NCI-H1694 (cell line): ENCODE results near the gene ABCA7.

Experiments
- DNase-seq: peaks from one replicate; lab custom pipeline; 2025; lab: John Stamatoyannopoulos, UW

Gene ABCA7

DNA sequence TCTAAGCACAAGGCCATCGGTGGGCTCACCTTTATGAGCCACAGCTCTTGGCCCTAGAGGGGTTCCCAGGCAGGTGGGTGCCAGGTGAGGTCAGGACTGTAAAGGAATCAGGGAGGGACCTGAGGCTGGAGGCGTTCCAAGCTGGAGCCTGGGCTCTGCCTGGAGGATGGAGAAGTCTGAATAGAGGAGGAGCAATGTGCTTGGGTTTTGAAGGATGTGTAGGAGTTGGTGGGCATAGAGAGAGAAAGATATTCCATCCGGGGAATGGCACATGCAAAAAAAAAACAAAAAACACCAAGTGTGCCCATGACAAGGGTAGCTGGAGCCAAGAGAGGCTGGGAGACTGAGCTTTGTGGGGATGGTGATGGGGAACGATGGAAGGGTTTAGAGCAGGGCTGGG lies 37.3 kb upstream of the ABCA7 start:
- no peak for DNase-seq

DNA sequence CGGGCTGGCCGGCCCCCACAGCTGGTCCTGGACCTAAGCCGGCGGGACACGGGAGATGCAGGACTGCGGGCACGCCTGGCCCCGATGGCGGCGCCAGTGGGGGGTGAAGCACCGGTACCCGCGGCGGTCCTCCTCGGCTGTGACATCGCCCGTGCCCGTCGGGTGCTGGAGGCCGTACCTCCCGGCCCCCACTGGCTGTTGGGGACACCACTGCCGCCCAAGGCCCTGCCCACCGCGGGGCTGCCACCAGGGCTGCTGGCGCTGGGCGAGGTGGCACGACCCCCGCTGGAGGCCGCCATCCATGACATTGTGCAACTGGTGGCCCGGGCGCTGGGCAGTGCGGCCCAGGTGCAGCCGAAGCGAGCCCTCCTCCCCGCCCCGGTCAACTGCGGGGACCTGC lies 36.6 kb upstream of the ABCA7 start:
- DNase-seq = no peak

DNA sequence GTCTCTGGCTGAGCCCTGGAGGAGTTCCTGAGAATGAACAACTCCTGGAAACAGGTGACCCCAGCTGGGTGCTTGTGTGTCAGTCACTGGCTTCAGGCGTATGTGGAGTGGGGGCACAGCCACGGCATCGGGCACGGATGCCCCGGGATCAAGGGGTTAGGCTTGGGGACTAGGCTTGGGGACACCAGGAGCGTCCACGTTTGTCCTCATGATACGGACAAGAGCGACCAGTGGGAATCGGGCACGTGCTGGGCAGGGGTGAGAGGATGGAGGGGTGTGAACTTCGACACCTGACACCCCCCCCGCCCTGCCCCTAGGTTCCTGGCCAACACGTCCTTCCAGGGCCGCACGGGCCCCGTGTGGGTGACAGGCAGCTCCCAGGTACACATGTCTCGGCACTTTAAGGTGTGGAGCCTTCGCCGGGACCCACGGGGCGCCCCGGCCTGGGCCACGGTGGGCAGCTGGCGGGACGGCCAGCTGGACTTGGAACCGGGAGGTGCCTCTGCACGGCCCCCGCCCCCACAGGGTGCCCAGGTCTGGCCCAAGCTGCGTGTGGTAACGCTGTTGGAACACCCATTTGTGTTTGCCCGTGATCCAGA lies 35.6 kb upstream of the ABCA7 start:
- no peak for DNase-seq

DNA sequence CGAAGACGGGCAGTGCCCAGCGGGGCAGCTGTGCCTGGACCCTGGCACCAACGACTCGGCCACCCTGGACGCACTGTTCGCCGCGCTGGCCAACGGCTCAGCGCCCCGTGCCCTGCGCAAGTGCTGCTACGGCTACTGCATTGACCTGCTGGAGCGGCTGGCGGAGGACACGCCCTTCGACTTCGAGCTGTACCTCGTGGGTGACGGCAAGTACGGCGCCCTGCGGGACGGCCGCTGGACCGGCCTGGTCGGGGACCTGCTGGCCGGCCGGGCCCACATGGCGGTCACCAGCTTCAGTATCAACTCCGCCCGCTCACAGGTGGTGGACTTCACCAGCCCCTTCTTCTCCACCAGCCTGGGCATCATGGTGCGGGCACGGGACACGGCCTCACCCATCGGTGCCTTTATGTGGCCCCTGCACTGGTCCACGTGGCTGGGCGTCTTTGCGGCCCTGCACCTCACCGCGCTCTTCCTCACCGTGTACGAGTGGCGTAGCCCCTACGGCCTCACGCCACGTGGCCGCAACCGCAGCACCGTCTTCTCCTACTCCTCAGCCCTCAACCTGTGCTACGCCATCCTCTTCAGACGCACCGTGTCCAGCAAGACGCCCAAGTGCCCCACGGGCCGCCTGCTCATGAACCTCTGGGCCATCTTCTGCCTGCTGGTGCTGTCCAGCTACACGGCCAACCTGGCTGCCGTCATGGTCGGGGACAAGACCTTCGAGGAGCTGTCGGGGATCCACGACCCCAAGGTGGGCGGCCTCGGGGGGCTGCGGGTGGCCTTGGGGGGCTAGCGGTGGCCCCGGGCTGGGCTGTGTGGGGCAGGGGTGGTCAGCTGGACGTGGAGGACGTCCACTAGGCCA lies 34.9 kb upstream of the ABCA7 start:
- no peak for DNase-seq

DNA sequence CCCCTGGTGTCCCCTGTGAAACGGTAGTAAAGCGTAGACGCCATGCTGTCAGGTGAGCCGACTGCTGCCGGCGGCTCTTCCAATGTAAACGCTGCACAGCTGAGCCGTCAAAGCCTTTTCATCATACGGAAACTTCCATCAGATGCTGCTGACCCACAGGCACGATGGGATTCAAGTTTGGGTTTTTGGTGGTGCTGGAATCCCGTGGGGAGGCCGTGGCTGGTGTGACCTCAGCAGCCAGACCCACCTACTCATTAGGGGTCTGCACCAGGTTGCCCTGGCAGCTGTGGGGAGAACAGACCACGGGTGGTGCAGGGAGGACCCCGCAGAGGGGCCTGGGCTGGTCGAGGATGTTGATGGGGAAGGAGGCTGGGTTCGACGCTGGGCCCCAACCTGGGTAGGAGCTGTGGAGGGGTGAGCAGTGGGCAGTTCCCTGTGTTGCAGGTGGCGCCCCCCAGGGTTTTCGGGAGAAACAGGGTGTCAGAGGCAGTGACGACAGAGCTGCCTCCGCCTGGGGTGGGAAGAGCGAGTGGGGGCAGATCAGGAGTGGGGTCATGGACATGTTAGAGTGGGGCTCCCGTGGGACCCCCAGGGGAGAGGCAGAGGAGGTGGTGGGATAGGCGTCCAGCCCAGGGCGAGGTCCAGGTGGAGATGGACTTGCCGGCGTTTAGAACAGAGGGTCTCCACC lies 33.1 kb upstream of the ABCA7 start:
- no peak for DNase-seq

DNA sequence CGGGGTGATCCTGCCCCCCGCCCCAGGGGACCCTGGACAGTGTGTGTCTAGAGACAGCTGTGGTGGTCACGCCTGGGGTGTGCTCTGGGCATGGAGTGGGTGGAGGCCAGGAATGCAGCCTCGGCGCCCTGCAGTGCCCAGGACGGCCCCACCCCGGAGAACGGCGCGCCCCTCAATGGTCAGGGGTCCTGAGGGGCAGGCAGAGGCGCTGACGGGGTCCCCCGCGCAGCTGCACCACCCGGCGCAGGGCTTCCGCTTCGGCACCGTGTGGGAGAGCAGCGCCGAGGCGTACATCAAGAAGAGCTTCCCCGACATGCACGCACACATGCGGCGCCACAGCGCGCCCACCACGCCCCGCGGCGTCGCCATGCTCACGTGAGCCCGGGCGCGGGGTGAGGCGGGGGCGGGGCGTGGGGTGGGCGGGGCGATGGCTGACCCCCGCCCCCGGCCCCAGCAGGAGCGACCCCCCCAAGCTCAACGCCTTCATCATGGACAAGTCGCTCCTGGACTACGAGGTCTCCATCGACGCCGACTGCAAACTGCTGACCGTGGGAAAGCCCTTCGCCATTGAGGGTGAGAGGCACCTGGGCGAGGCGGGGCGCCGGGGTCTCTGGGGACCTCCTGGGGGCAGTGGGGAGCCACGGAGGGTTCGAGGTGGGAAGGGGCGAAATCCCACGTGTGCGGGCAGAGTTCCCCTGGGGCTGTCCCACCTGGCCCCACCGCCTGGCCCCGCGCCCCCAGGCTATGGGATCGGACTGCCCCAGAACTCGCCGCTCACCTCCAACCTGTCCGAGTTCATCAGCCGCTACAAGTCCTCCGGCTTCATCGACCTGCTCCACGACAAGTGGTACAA lies 32.3 kb upstream of the ABCA7 start:
- no peak for DNase-seq

DNA sequence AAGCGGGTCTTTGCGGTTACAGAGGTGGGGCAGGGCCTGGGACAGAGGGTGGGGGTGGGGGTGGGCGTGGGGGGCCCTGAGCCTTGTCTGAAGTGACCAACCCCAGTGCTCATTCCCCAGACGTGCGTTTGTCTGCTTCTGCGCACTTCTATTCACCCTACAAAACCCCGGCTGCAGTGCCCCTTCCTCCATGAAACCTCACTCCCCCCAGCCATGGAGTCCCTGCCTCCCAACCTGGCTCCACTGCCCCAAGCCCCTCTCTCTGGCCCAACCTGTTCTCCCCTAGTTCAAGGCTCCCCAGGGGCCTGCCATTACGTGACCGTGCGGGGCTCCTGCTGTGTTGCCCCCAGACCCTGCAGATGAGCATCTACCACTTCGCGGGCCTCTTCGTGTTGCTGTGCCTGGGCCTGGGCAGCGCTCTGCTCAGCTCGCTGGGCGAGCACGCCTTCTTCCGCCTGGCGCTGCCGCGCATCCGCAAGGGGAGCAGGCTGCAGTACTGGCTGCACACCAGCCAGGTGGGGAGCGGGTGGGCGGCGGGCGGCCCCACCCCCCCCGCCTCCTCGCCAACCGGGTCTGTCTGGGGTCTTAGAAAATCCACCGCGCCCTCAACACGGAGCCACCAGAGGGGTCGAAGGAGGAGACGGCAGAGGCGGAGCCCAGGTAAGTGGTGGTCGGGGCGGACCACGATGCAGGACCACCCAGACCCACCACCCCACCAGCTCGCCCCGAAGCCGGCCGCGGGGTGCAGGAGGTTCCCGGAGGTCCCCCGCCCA lies 31.5 kb upstream of the ABCA7 start:
- DNase-seq = no peak

DNA sequence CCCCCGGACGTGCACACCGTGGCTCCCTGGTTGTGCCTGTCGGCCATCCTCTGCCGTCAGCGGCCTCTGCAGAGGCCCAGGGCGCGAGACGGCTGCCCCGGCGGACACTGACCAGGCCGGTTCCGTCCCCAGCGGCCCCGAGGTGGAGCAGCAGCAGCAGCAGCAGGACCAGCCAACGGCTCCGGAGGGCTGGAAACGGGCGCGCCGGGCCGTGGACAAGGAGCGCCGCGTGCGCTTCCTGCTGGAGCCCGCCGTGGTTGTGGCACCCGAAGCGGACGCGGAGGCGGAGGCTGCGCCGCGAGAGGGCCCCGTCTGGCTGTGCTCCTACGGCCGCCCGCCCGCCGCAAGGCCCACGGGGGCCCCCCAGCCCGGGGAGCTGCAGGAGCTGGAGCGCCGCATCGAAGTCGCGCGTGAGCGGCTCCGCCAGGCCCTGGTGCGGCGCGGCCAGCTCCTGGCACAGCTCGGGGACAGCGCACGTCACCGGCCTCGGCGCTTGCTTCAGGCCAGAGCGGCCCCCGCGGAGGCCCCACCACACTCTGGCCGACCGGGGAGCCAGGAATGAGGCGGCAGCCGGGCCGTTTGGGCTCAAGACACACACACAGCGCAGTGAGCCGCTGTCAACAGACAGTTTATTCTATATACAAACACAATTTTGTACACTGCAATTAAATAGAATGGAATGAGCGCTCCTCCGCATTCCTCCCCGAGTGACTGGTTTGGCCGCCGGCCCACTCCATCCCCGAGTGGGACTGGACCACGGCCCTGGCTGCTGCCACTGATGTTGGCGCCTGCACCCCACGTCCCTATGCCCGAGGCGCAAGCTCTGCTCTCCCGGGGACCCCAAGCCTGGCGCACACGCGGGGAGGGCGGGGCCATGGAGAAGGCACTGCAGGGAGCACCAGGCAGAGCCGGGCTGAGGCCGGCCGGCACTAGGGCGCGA lies 30.6 kb upstream of the ABCA7 start:
- DNase-seq = no peak

DNA sequence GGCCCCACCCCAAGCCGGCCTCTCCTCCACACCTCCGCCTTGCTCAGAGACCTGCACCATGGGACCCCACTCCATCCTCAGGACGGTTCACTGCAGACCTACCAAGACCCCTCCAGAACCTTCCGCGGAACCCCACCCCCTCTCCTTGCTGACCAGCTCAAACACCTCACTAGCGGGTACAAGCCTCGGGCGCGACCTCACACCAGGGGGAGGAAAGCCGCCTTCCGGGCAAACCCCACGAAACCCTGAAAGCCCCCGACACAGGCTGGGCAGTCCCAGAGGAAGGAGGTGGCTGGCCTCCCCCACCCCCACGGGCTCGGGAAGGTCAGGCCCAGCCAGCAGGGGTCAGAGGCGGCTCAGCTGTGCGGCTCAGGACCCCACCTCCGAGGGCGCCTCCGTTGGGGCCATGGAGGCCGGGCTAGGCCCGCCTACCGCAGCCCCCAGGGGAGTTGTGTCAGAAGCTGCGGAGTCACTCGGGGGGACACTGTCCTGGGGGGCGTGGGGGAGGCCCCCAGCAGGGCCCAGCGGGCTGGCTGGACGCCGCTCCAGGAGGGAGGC lies 29.8 kb upstream of the ABCA7 start:
- DNase-seq = no peak

DNA sequence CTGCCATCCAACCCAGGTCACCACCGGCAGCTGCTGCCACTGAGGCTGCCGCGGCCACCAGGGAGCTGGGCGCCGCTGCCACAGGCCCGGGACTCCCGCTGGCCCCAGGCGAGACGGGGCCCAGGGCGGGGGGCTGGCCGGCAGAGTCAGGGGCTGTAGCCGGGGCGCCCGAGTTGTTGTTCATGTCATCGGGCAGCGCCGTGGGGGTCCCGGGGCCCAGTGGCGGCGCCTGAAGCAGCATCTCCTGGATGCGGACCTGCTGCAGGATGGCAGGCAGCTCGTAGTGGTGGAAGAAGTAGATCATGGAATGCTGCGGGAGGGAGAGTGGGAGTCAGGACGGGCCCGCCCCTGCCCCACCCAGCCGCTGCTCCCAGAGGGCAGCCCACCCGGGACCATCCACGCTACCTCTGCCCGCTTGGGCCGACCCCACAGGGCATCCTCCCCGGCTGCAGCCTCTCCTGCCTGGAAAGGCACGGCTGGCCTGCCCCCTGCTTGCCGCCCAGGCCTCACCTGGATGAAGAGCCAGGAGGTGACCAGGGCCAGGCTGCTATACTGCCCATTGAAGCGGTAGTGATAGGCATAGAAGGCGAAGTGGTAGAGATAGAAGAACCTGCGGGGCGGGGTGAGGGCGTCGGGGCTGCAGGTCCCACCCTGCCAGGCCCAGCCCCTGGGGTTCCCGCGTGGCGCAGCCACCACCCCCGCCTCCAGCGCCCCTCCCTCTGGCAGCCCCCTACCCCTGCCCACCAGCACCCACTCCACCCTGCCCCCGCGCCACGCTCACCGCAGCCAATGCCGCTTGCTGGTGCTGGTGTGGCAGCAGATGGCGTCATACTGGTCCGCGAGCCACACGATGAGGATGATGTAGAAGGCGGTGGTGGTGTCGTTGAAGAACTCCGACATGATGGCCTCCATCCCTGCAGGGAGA lies 29.1 kb upstream of the ABCA7 start:
- DNase-seq = no peak

DNA sequence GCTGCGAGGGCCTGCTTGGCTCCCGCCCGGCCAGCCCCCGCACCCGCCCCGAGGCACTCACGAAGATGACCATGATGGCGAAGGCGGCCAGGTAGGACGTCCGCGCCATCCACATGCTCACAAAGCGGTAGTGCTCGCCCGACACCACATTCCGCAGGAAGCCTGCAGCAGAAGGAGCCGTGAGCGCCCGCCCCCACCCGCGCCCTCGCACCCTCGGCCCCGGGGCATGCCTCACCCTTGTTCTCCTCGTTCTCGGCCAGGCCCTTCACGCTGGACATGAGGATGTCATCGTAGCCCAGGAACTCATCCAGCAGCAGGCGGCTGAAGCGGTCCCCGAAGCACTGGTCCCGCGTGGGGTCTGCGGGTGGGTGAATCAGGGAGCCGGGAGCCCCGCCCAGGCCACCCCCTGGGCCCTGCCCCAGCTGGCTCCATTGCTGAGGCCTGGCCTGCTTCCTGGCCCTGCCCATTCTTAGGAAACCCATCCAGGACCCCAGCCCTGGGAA lies 28.0 kb upstream of the ABCA7 start:
- DNase-seq = no peak

DNA sequence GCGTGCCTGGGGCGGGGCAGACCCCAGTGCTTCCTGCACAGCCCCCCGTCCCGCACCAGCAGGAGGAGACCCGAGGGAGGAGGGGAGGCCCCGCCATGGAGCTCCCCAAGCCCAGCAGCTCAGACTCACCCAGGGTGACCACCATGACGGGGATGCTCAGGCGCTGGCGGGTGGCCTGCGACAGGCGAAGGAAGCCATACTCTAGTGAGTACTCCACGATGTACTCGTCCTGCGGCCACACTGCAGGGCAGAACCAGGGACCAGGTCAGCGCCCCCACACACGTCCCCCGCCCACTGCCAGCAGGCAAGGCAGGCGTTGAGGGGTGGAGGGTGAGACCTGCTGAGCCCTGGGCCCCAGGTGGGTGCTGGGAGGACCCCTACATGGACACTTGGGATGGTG lies 27.6 kb upstream of the ABCA7 start:
- no peak for DNase-seq

DNA sequence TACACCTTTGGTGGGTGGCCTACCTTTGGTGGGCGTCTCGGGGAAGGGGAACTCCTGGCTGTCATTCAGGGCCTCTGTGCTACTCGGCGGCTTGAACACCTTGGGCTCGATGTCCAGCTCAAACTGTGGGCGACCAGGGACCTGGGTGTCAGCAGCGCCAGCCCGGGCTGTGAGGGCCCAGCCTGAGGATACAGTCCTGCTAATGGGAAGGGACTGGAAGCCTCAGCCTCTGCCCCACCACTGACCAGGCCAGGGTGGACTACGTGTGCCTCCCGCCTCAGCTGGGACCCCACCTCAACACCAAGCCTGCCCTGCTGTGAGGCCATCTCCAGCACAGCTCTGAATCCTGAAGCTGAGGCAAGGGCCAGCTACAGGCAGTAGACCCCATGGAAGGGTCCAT lies 26.7 kb upstream of the ABCA7 start:
- no peak for DNase-seq

DNA sequence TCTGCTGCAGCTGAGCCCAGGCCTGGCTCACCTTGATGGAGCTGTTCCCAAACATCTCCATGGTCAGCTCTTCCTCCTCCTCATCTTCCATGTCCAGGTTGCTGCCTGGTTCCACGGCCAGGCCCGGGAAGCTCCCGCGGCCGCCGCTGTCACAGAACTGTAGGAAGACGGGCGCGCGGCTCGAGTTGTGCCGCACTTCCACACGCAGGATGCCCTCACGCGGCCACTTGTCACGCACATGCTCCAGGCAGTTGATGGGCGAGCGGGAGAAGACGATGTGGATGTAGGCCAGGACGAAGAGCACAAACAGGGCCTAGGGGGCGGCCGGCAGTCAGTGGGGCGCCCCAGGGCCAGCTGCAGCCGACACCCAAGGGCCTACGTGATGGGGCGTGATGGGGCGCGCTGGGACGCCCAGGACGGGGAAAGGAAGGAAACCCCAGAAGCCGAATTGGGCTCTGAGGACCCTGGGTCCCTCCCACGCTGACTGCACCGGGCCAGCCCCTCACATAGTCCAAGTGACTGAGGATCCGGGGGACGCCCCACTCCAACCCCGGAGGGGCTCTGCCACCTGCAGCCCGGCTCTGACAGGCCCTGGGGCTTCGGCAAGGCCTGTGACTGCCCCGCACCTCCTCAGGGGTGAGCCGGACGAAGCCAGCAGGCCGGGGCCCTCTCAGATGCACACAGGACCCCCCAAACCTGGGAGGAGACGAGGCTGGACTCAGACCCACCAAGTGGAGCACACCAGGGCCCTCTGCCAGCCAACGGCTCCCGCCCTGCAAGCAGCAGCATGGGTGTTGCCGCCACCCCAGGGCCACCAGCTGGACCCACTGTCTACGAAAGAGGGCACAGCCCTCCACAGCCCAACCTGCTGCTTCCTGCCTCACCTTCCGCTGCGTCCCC lies 25.5 kb upstream of the ABCA7 start:
- no peak for DNase-seq

DNA sequence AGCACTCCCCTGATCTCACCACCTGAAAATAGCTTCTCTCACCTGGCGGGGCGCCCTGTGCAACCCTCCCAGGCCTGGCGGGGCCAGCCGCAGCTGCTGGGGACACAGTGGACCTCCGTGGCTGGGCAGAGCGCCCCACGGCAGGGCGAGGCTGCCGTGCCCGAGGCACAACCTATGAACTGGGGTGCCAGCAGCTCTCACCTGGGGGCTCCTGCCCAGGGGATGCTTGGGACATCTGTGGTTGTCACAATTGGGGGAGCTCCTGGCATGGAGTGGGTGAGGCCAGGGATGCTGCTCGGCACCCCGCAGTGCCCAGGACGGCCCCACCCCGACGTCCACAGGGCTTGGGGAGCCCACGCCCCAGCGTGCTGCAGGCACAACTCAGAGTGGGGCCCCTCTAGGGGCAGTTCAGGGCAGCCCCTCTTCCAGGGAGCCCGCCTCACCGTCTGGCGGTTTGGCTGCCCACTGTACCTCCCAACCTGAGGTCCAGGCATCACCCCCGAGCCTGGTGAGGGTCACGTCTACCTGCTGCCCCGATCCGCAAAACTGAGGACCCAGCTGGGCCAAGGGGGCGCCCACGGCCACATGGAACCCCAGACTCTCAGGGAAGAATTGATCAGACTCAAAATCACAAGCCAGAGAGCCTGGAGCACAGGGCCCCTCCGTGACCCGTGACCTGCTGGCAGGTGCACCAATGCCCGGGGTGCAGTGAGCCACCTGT lies 24.7 kb upstream of the ABCA7 start:
- DNase-seq = no peak

DNA sequence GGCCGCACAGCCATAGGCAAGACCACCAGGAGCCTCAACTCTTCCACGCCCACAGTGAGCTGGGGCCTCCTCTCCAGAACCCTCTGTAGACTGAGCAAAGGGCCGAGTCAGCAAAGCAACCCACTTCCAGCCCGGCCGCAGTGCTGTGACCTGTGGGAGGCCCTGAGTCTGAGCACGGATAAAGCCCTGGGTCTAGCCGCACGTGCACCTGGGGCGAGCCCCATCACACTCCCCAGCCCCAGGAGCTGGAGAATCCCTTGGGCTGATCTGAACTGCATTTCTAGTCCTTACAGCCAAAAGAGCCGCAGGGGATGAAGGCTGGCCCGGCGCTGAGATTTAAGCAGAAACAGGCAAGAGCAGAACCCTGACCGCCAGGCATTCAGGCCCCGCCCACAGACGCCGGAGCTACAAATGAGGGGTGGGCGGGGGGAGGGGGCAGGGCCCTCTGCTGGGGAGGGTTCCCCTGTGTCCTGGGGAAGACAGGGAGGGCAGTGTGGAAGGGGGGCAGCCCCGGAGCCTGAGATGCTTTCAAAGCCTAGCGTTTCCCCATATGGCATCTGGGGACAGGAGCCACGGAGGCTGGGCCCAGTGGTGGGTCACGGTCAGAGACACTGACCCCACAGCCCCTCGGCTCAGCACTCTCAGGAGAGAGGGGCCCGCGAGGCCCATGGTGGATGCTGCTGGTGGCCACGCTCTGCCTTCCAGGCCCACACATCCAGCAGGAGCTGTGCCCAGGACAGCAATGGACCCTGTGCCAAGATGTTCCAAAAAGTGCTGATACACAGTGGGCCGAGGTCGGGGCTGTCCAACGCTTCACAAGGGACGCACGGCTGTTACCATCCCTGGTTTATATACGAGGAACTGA lies 23.9 kb upstream of the ABCA7 start:
- DNase-seq = no peak
